H1 (cell line): ENCODE measurements around the gene CDS2. TPM values are rescaled to one million over a fixed set of nuclear protein-coding genes. Genes with fewer than 3 reads are reported as not detected.

Experiments used
- CTCF ChIA-PET: fragments of 300-600 bp; sonication (Branson Sonifier 250); formaldehyde crosslinking; loops from one replicate; lab custom pipeline; 2021; ENCODE audit not compliant: partially characterized antibody; lab: Charles Lee
- POLR2A ChIA-PET: fragments of 300-600 bp; sonication (Branson Sonifier 250); formaldehyde crosslinking; loops from one replicate; lab custom pipeline; 2021; ENCODE audit warnings: inconsistent platforms; ENCODE audit not compliant: partially characterized antibody; lab: Charles Lee
- DNase-seq, 2 experiments: peaks; one replicate each; pipeline versions ENCODE4 v3.0.0 to v3.0.0-alpha.2; 2010 to 2022; ENCODE audit warnings: low spot score in 2 of 2, low read depth in 1 of 2, mixed read lengths in 1 of 2
- FAIRE-seq: peaks from 2 replicates; lab custom pipeline; 2011; peaks lifted over from hg19 to GRCh38; lab: Jason Lieb, UNC
- H2AFZ ChIP-seq: 2 replicates; pipeline ENCODE4 v1.8.1; 2012; ENCODE audit warnings: low read length, inconsistent platforms
- H2AK5ac ChIP-seq: 2 replicates; pipeline ENCODE4 v1.6.1; 2013; ENCODE audit warnings: low read depth, low read length
- H2BK120ac ChIP-seq: replicated peaks from 2 replicates; pipeline ENCODE3; 2013; ENCODE audit warnings: low read depth, low read length, inconsistent platforms
- H2BK12ac ChIP-seq: 2 replicates; pipeline ENCODE4 v1.6.1; 2013; ENCODE audit warnings: low read depth, low read length
- H2BK15ac ChIP-seq: 2 replicates; pipeline ENCODE4 v1.6.1; 2013; ENCODE audit warnings: low read length
- H2BK20ac ChIP-seq: 2 replicates; pipeline ENCODE4 v1.6.1; 2013; ENCODE audit warnings: low read length
- H2BK5ac ChIP-seq: 2 replicates; pipeline ENCODE4 v1.6.1; 2013; ENCODE audit warnings: low read depth, low read length
- H3K14ac ChIP-seq: 2 replicates; pipeline ENCODE4 v1.6.1; 2013; ENCODE audit warnings: inconsistent platforms; ENCODE audit not compliant: insufficient read length
- H3K18ac ChIP-seq: 2 replicates; pipeline ENCODE4 v1.6.1; 2013; ENCODE audit warnings: low read length; ENCODE audit errors: extremely low read depth
- H3K23ac ChIP-seq: 2 replicates; pipeline ENCODE4 v1.6.1; 2013; ENCODE audit warnings: inconsistent platforms; ENCODE audit not compliant: insufficient read length
- H3K23me2 ChIP-seq: 2 replicates; pipeline ENCODE4 v1.6.1; 2013; ENCODE audit warnings: low read depth, low read length
- H3K27ac ChIP-seq: 2 replicates; pipeline ENCODE4 v1.6.1; 2011; ENCODE audit warnings: low read depth, low read length, inconsistent platforms
- H3K27me3 ChIP-seq, 4 experiments: replicated peaks in 1 of 4; 1 replicate in 1 of 4; 2 replicates in 3 of 4; pipeline versions ENCODE4 v1.6.1 to v1.8.1; 2011 to 2013; ENCODE audit warnings: low read length in 3 of 4, mild to moderate bottlenecking in 3 of 4, inconsistent platforms in 2 of 4, mixed read lengths in 2 of 4, moderate library complexity in 1 of 4; ENCODE audit not compliant: control insufficient read depth in 3 of 4, insufficient read depth in 3 of 4; ENCODE audit errors: extremely low read depth in 1 of 4
- H3K36me3 ChIP-seq, 4 experiments: 2 replicates each; pipeline versions ENCODE4 v1.6.1 to v1.8.1; 2011 to 2013; ENCODE audit warnings: mild to moderate bottlenecking in 4 of 4, low read length in 3 of 4, moderate library complexity in 2 of 4, control low read depth in 1 of 4, inconsistent platforms in 1 of 4; ENCODE audit not compliant: insufficient read depth in 4 of 4, control insufficient read depth in 2 of 4
- H3K4ac ChIP-seq: replicated peaks from 2 replicates; pipeline ENCODE3; 2013; ENCODE audit warnings: low read length, low read depth, mixed read lengths, inconsistent platforms; ENCODE audit not compliant: insufficient read length
- H3K4me1 ChIP-seq, 4 experiments: replicated peaks in 1 of 4; 1 replicate in 1 of 4; 2 replicates in 3 of 4; pipeline versions ENCODE4 v1.6.1 to v1.8.1; 2011 to 2013; ENCODE audit warnings: low read length in 3 of 4, inconsistent platforms in 2 of 4, mixed read lengths in 1 of 4; ENCODE audit not compliant: insufficient read depth in 4 of 4, control insufficient read depth in 3 of 4
- H3K4me2 ChIP-seq, 2 experiments: 2 replicates each; pipeline versions ENCODE4 v1.6.1 to v1.8.1; 2011 to 2013; ENCODE audit warnings: low read depth in 2 of 2, low read length in 2 of 2, control low read depth in 1 of 2, inconsistent platforms in 1 of 2, mild to moderate bottlenecking in 1 of 2; ENCODE audit not compliant: insufficient read depth in 1 of 2
- H3K4me3 ChIP-seq, 4 experiments: fragments of 200-600, 300-600 bp in 1 of 4; sonication (generic), shearing (Covaris generic), sonication (Bioruptor Twin) in 1 of 4; 2 replicates each; pipeline versions ENCODE4 v1.5.1 to v1.8.1; 2011 to 2016; ENCODE audit warnings: low read length in 4 of 4, low read depth in 3 of 4, control low read depth in 2 of 4, inconsistent platforms in 2 of 4, mild to moderate bottlenecking in 2 of 4, mixed read lengths in 1 of 4, moderate library complexity in 1 of 4; ENCODE audit not compliant: insufficient read depth in 2 of 4; ENCODE audit errors: extremely low read depth in 1 of 4
- H3K56ac ChIP-seq: replicated peaks from 2 replicates; pipeline ENCODE3; 2013; ENCODE audit warnings: low read depth, mild to moderate bottlenecking, mixed read lengths, low read length, inconsistent platforms; ENCODE audit not compliant: insufficient read length
- H3K79me1 ChIP-seq: 2 replicates; pipeline ENCODE4 v1.6.1; 2013; ENCODE audit warnings: low read depth, low read length, control low read depth
- H3K79me2 ChIP-seq, 2 experiments: 2 replicates each; pipeline versions ENCODE4 v1.6.1 to v1.8.1; 2012 to 2013; ENCODE audit warnings: low read length in 2 of 2, mild to moderate bottlenecking in 2 of 2, inconsistent platforms in 1 of 2; ENCODE audit not compliant: insufficient read depth in 2 of 2, control insufficient read depth in 1 of 2
- H3K9ac ChIP-seq, 4 experiments: replicated peaks in 1 of 4; 1 replicate in 1 of 4; 2 replicates in 3 of 4; pipeline versions ENCODE4 v1.6.1 to v1.8.1; 2011 to 2013; ENCODE audit warnings: low read depth in 3 of 4, low read length in 3 of 4, control low read depth in 2 of 4, mild to moderate bottlenecking in 2 of 4, moderate library complexity in 2 of 4, inconsistent platforms in 1 of 4; ENCODE audit errors: extremely low read depth in 1 of 4
- H3K9me3 ChIP-seq, 2 experiments: 2 replicates each; pipeline versions ENCODE4 v1.6.1 to v1.8.1; 2012 to 2013; ENCODE audit warnings: mild to moderate bottlenecking in 2 of 2, moderate library complexity in 2 of 2, control low read depth in 1 of 2, inconsistent platforms in 1 of 2, low read depth in 1 of 2, low read length in 1 of 2, mixed read lengths in 1 of 2; ENCODE audit not compliant: insufficient read depth in 2 of 2
- H4K20me1 ChIP-seq, 2 experiments: replicated peaks in 1 of 2; 2 replicates each; pipeline versions ENCODE3 to v1.8.1; 2011 to 2013; ENCODE audit warnings: inconsistent platforms in 2 of 2, low read length in 2 of 2, mild to moderate bottlenecking in 1 of 2; ENCODE audit not compliant: insufficient read depth in 2 of 2, control insufficient read depth in 1 of 2
- H4K5ac ChIP-seq: 2 replicates; pipeline ENCODE4 v1.6.1; 2013; ENCODE audit warnings: low read length, low read depth, mixed read lengths, inconsistent platforms; ENCODE audit not compliant: insufficient read length
- H4K8ac ChIP-seq: 2 replicates; pipeline ENCODE4 v1.8.0; 2013; ENCODE audit warnings: mild to moderate bottlenecking, moderate library complexity, low read length, inconsistent platforms; ENCODE audit not compliant: insufficient read depth; ENCODE audit errors: extremely low read depth
- H4K91ac ChIP-seq: replicated peaks from 2 replicates; pipeline ENCODE3; 2013; ENCODE audit warnings: low read length, mixed read lengths, inconsistent platforms; ENCODE audit not compliant: insufficient read length
- BACH1 ChIP-seq: IDR thresholded peaks from 2 replicates; pipeline ENCODE4 v1.6.1; 2012; ENCODE audit warnings: low read length, improper control_type of control experiment
- BRCA1 ChIP-seq: IDR thresholded peaks from 2 replicates; pipeline ENCODE4 v1.6.1; 2012; ENCODE audit warnings: low read depth, low read length, improper control_type of control experiment
- CREB1 ChIP-seq: IDR thresholded peaks from 2 replicates; pipeline ENCODE4 v1.6.1; 2012; ENCODE audit warnings: inconsistent platforms
- EP300 ChIP-seq, 2 experiments: IDR thresholded peaks; 1 replicate in 1 of 2; 2 replicates in 1 of 2; pipeline ENCODE4 v1.6.1; 2011 to 2012; ENCODE audit warnings: low read depth in 2 of 2, low read length in 2 of 2, mild to moderate bottlenecking in 2 of 2, borderline replicate concordance in 1 of 2, inconsistent platforms in 1 of 2, moderate library complexity in 1 of 2
- EZH2 ChIP-seq: fragments of 200-600 bp; sonication (generic); IDR thresholded peaks from 2 replicates; pipeline ENCODE4 v1.7.1; 2012; ENCODE audit warnings: low read depth, mild to moderate bottlenecking, moderate library complexity, low read length, inconsistent platforms; ENCODE audit not compliant: severe bottlenecking
- MAFK ChIP-seq: IDR thresholded peaks from 2 replicates; pipeline ENCODE4 v1.6.1; 2012; ENCODE audit warnings: low read depth, mild to moderate bottlenecking, improper control_type of control experiment, low read length
- NRF1 ChIP-seq: IDR thresholded peaks from 2 replicates; pipeline ENCODE4 v1.6.1; 2011; ENCODE audit warnings: mild to moderate bottlenecking, low read depth, low read length, improper control_type of control experiment
- POLR2AphosphoS5 ChIP-seq: IDR thresholded peaks from 2 replicates; pipeline ENCODE4 v1.6.1; 2011; ENCODE audit warnings: low read depth, low read length
- RBBP5 ChIP-seq: IDR thresholded peaks from 2 replicates; pipeline ENCODE4 v1.7.1; 2012; ENCODE audit warnings: low read depth, mild to moderate bottlenecking, inconsistent platforms, low read length, moderate library complexity, borderline replicate concordance
- RFX5 ChIP-seq: IDR thresholded peaks from 2 replicates; pipeline ENCODE4 v1.6.1; 2011; ENCODE audit warnings: low read depth, low read length, improper control_type of control experiment, borderline replicate concordance
- RNF2 ChIP-seq: fragments of 200-900, 300-1000 bp; sonication (generic); IDR thresholded peaks from 2 replicates; pipeline ENCODE4 v1.7.1; 2016; ENCODE audit warnings: borderline replicate concordance, low read depth, mild to moderate bottlenecking, antibody characterized with exemption, low read length; ENCODE audit not compliant: poor library complexity, severe bottlenecking; ENCODE audit errors: missing control alignments
- WGBS, 2 experiments: shearing (Covaris generic) in 1 of 2; methylation state at CpG; one replicate each; pipeline versions ENCODE4 v1.1.6 to v1.1.7; 2013 to 2015; ENCODE audit warnings: low lambda C conversion rate in 2 of 2, mixed read lengths in 2 of 2, inconsistent platforms in 1 of 2, low coverage in 1 of 2, missing lambda C conversion rate in 1 of 2; ENCODE audit not compliant: insufficient replicate concordance in 2 of 2, insufficient coverage in 1 of 2, insufficient read length in 1 of 2; ENCODE audit errors: extremely low coverage in 1 of 2, missing lambda C conversion rate in 1 of 2; 5-methylcytosine and 5-hydroxymethylcytosine counted together
- polyA plus RNA-seq, 7 experiments: library from polyadenylated mRNA; depleted of rRNA in 3 of 7; stranded (reverse) in 5 of 7; unstranded in 2 of 7; fragments of >200 nt in 5 of 7; fragments of 200-250 nt in 2 of 7; gene quantifications; 1 replicate in 5 of 7; 2 replicates in 1 of 7; 4 replicates in 1 of 7; pipeline versions ENCODE4 v1.2.1 to v1.2.3, GENCODE V29; 2011 to 2013; ENCODE audit warnings: missing spikeins in 2 of 7, mixed read lengths in 2 of 7
- total RNA-seq: library from RNA; stranded (reverse); fragmentation: NEBNext Ultra II Directional; extraction: Animal tissue kit (Norgen Biotek cat#: 25700); gene quantifications from 2 replicates; pipeline ENCODE4 v1.2.1, GENCODE V29; 2021
- TF ChIP-seq, protein P1 (sequence below): IDR thresholded peaks from 2 replicates; pipeline ENCODE4 v1.6.1; 2012; ENCODE audit warnings: low read length, inconsistent platforms

The CDS2 gene
- total and polyA plus RNA-seq, 2 of the 8 experiments (the other 6 are each of a cell fraction or from before 2014, with no cell fraction given), result 54.0 to 56.2 TPM

DNA sequence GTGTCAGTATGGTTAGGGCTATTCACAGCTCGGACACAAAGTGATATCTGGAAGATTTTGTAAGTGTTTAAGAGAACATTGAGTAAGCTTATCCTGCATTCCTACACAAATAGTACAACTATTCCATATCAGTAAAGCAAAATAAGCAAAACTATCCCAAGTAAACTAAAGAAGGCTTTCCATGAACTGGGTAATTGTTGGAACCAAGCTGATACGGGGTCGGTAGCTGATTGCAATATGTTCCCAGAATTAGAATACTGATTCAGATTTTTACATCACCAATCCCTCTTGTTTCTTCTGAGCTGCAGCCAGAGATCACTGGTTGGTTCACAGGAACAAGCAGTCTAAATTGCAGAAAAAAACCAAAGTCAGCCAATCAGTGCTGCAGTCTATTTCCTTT, 54.1 kb downstream of the CDS2 start:
- no peak overlapping the region for H3K9ac ChIP-seq
- H3K4ac ChIP-seq, result no peak overlapping the region
- H3K27ac ChIP-seq, result no peak overlapping the region
- H3K4me2 ChIP-seq, result no peak overlapping the region
- 89% methylated on average over 3 of the region's 3 CpGs; no CpG with 5 or more reads in 1 of the 2 experiments for WGBS, 2 experiments
- peaks cover 0 to 2% of the 10 kb centered on the region in 2 experiments for H4K20me1 ChIP-seq
- TF ChIP-seq RBBP5, result no peak
- no peak for TF ChIP-seq EZH2
- no peak for TF ChIP-seq EP300 (IDR thresholded peaks at IDR 0.05; ENCODE audit: borderline replicate concordance in 1 of 2, low read depth in 2 of 2, low read length in 2 of 2)
- TF ChIP-seq RFX5, result no peak
- TF ChIP-seq BACH1, result no peak
- TF ChIP-seq, protein P1, sequence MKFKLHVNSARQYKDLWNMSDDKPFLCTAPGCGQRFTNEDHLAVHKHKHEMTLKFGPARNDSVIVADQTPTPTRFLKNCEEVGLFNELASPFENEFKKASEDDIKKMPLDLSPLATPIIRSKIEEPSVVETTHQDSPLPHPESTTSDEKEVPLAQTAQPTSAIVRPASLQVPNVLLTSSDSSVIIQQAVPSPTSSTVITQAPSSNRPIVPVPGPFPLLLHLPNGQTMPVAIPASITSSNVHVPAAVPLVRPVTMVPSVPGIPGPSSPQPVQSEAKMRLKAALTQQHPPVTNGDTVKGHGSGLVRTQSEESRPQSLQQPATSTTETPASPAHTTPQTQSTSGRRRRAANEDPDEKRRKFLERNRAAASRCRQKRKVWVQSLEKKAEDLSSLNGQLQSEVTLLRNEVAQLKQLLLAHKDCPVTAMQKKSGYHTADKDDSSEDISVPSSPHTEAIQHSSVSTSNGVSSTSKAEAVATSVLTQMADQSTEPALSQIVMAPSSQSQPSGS, result no peak
- TF ChIP-seq RNF2, result no peak
- no peak for TF ChIP-seq POLR2AphosphoS5
- TF ChIP-seq CREB1, result no peak
- no peak for TF ChIP-seq MAFK
- no peak for TF ChIP-seq BRCA1
- TF ChIP-seq NRF1, result no peak
- DNase-seq (no peak), FAIRE-seq (no peak)
- no peak overlapping the region for H4K8ac ChIP-seq
- no peaks in the 10 kb centered on the region for H3K23me2 ChIP-seq
- H3K9me3 ChIP-seq, result no peaks in the 10 kb centered on the region
- no peak overlapping the region for H3K14ac ChIP-seq
- ChIA-PET POLR2A (no interaction called here), CTCF (interaction anchor here (1.2 to 3.0 kb wide), 4 partner anchors 9 to 136 kb away, joined by 3 to 20 read pairs (median 8); partner anchors contain the start of gene PROKR2)
- no peaks in the 10 kb centered on the region for H3K79me1 ChIP-seq
- no peak overlapping the region for H2BK15ac ChIP-seq
- H2BK5ac ChIP-seq, result no peak overlapping the region
- H3K56ac ChIP-seq, result no peak overlapping the region
- no peak overlapping the region for H2AFZ ChIP-seq
- no peak overlapping the region for H4K5ac ChIP-seq
- H2BK12ac ChIP-seq, result no peak overlapping the region
- H3K27me3 ChIP-seq, result no peaks in the 10 kb centered on the region
- H3K18ac ChIP-seq, result no peak overlapping the region
- H3K23ac ChIP-seq, result no peak overlapping the region
- no peak overlapping the region for H2BK20ac ChIP-seq
- 0 out of 4 replicates have a peak, but pooled peaks cover 0 to 2% of the 10 kb centered on the region in 2 experiments for H3K79me2 ChIP-seq
- no peak overlapping the region for H3K4me3 ChIP-seq
- H3K4me1 ChIP-seq, result peaks cover 4 to 16% (median 10%) of the 10 kb centered on the region in 4 experiments; a peak in 5 of 7 replicates
- peaks cover 3 to 21% (median 9%) of the 10 kb centered on the region in 4 experiments; a peak in 7 of 8 replicates for H3K36me3 ChIP-seq
- no peak overlapping the region for H2BK120ac ChIP-seq
- H4K91ac ChIP-seq, result no peak overlapping the region
- H2AK5ac ChIP-seq, result no peak overlapping the region
